DOHH2 (cell line): ENCODE results near the gene LEKR1.

Experiments
- H3F3A ChIP-seq: fragments of 200-600 bp; sonication (generic), shearing (Covaris generic); 2 replicates; pipeline ENCODE4 v1.6.0; 2016; ENCODE audit warnings: antibody characterized with exemption, mild to moderate bottlenecking; ENCODE audit not compliant: control insufficient read depth, insufficient read depth
- H3K27ac ChIP-seq: fragments of 200-600 bp; sonication (generic); 2 replicates; pipeline ENCODE4 v1.5.1; 2014; ENCODE audit warnings: low read depth, mild to moderate bottlenecking, low read length, moderate library complexity
- H3K27me3 ChIP-seq: fragments of 200-600 bp; sonication (generic); 2 replicates; pipeline ENCODE4 v1.6.1; 2014; ENCODE audit warnings: mild to moderate bottlenecking, low read length, mixed read lengths; ENCODE audit not compliant: control insufficient read depth
- H3K36me3 ChIP-seq: fragments of 200-600 bp; sonication (generic); 2 replicates; pipeline ENCODE4 v1.6.1; 2014; ENCODE audit warnings: mild to moderate bottlenecking, low read length, moderate library complexity, mixed read lengths; ENCODE audit not compliant: control insufficient read depth
- H3K4me1 ChIP-seq: fragments of 200-600 bp; sonication (generic); 2 replicates; pipeline ENCODE4 v1.6.1; 2014; ENCODE audit warnings: mild to moderate bottlenecking, low read length, mixed read lengths; ENCODE audit not compliant: control insufficient read depth
- H3K4me2 ChIP-seq: fragments of 200-600 bp; sonication (generic); 2 replicates; pipeline ENCODE4 v1.6.0; 2014; ENCODE audit warnings: mild to moderate bottlenecking, low read length, moderate library complexity
- H3K4me3 ChIP-seq: fragments of 200-600 bp; sonication (generic); 2 replicates; pipeline ENCODE4 v1.5.1; 2014; ENCODE audit warnings: mild to moderate bottlenecking, low read length, mixed read lengths
- H3K79me2 ChIP-seq: fragments of 200-600 bp; sonication (generic); 2 replicates; pipeline ENCODE4 v1.6.1; 2014; ENCODE audit warnings: mild to moderate bottlenecking, low read length, mixed read lengths; ENCODE audit not compliant: control insufficient read depth
- H3K9me2 ChIP-seq: fragments of 200-600 bp; sonication (generic); replicated peaks from 2 replicates; pipeline ENCODE4 v1.6.1; 2014; ENCODE audit warnings: mild to moderate bottlenecking, low read length, mixed read lengths; ENCODE audit not compliant: control insufficient read depth
- H3K9me3 ChIP-seq: fragments of 200-600 bp; sonication (generic); 2 replicates; pipeline ENCODE4 v1.6.1; 2014; ENCODE audit warnings: antibody characterized with exemption, low read length, mixed read lengths; ENCODE audit not compliant: control insufficient read depth, insufficient read depth
- H4K20me1 ChIP-seq: fragments of 200-600 bp; sonication (generic); 2 replicates; pipeline ENCODE4 v1.6.0; 2014; ENCODE audit warnings: low read depth, mild to moderate bottlenecking, antibody characterized with exemption, low read length, moderate library complexity; ENCODE audit not compliant: control insufficient read depth, insufficient read depth
- EZH2phosphoT487 ChIP-seq: fragments of 200-600 bp; sonication (generic); IDR thresholded peaks from 2 replicates; pipeline ENCODE4 v1.6.1; 2017; ENCODE audit warnings: borderline replicate concordance, mild to moderate bottlenecking, antibody characterized with exemption, low read length, moderate library complexity, mixed read lengths
- TF ChIP-seq, protein P1 (sequence below): fragments of 200-600 bp; sonication (generic); IDR thresholded peaks from one replicate; pipeline ENCODE4 v1.5.1; 2014; ENCODE audit warnings: antibody characterized with exemption, mild to moderate bottlenecking, low read depth, low read length; ENCODE audit not compliant: poor library complexity, severe bottlenecking

Gene LEKR1

DNA sequence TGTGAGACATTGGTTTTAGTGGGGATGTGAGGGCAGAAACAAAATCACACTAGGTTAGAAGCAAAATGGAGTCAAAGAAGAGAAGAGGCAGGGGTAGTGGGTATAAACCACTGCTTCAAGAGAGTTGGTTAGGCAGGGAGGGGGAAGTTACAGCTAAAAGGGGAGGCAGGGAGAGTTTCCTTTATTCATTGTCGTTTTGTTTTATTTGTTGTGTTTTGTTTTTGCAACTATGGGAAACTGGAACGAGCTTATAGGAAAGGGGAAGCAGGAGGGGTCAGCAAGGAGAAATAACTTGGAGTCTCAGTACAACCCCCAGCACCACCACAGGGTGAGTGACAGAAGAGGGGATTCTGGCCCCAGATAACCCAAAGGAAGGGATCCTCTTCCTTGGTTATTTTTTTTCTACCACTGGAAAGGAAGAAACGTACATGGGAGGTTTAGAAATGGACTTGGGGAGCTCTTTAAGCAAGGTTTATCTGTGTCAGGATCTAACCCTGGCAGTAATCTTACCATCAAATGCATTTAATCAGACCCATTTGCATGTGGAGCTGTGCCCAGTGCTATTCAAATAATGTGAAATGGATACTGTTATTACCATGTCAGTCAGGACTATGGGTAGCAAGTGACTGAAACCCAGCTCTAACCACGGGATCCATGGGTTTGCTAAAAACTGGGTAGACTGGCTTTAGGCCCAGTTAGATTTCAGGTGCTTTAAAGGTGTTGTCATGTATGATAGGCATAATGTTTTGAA lies 265.1 kb downstream of the LEKR1 start:
- H4K20me1 ChIP-seq: no peaks in the 10 kb centered on the region
- H3K36me3 ChIP-seq: no peaks in the 10 kb centered on the region
- no peaks in the 10 kb centered on the region for H3K27me3 ChIP-seq
- H3K4me1 ChIP-seq: peaks cover 47% of the 10 kb centered on the region
- H3K27ac ChIP-seq: no peak overlapping the region
- no peak overlapping the region for H3K4me3 ChIP-seq
- no peaks in the 10 kb centered on the region for H3K9me2 ChIP-seq
- TF ChIP-seq, protein P1, sequence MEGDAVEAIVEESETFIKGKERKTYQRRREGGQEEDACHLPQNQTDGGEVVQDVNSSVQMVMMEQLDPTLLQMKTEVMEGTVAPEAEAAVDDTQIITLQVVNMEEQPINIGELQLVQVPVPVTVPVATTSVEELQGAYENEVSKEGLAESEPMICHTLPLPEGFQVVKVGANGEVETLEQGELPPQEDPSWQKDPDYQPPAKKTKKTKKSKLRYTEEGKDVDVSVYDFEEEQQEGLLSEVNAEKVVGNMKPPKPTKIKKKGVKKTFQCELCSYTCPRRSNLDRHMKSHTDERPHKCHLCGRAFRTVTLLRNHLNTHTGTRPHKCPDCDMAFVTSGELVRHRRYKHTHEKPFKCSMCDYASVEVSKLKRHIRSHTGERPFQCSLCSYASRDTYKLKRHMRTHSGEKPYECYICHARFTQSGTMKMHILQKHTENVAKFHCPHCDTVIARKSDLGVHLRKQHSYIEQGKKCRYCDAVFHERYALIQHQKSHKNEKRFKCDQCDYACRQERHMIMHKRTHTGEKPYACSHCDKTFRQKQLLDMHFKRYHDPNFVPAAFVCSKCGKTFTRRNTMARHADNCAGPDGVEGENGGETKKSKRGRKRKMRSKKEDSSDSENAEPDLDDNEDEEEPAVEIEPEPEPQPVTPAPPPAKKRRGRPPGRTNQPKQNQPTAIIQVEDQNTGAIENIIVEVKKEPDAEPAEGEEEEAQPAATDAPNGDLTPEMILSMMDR: no peak
- TF ChIP-seq EZH2phosphoT487: no peak
- peaks cover 10% of the 10 kb centered on the region; the same call in 1 of the 2 replicates for H3F3A ChIP-seq
- no peaks in the 10 kb centered on the region for H3K9me3 ChIP-seq
- no peaks in the 10 kb centered on the region for H3K79me2 ChIP-seq
- no peak overlapping the region for H3K4me2 ChIP-seq

- Histone ChIP-seq H3K4me1 (peaks cover 37% of the 10 kb centered on the region), H3K4me3 (no peak overlapping the region), H3K9me2 (no peaks in the 10 kb centered on the region), H3K27me3 (no peaks in the 10 kb centered on the region), H3K27ac (no peak overlapping the region), H3K4me2 (no peak overlapping the region), H3K36me3 (no peaks in the 10 kb centered on the region), H3K9me3 (no peaks in the 10 kb centered on the region), H3K79me2 (no peaks in the 10 kb centered on the region), H4K20me1 (no peaks in the 10 kb centered on the region), H3F3A (peaks cover 10% of the 10 kb centered on the region; the same call in 1 of the 2 replicates)
- TF ChIP-seq EZH2phosphoT487: no peak
- TF ChIP-seq, protein P1: no peak
Measured at GRCh38 chr3:157092230-157092629, 266.1 kb downstream of the LEKR1 start.

GRCh38 chr3:157093096-157093495 lies 266.9 kb downstream of the LEKR1 start:
- Histone ChIP-seq H3K4me3 (no peak overlapping the region), H3K4me1 (peaks cover 28% of the 10 kb centered on the region)

More at GRCh38 chr3:157093096-157093495, 266.9 kb downstream of the LEKR1 start:
- Histone ChIP-seq H3K9me3 (no peaks in the 10 kb centered on the region), H4K20me1 (no peaks in the 10 kb centered on the region), H3K79me2 (no peaks in the 10 kb centered on the region), H3K4me2 (no peak overlapping the region), H3K36me3 (no peaks in the 10 kb centered on the region), H3K27ac (no peak overlapping the region), H3F3A (peaks cover 9% of the 10 kb centered on the region; the same call in 1 of the 2 replicates), H3K9me2 (no peaks in the 10 kb centered on the region), H3K27me3 (no peaks in the 10 kb centered on the region)
- TF ChIP-seq, protein P1: no peak
- no peak for TF ChIP-seq EZH2phosphoT487
